Measurements from ENCODE around the gene CD48.

CD48 gene, protein sequence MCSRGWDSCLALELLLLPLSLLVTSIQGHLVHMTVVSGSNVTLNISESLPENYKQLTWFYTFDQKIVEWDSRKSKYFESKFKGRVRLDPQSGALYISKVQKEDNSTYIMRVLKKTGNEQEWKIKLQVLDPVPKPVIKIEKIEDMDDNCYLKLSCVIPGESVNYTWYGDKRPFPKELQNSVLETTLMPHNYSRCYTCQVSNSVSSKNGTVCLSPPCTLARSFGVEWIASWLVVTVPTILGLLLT

GRCh38 chr1:160711602-160712311 is at the start of gene CD48:
Gene CD48 (minus strand): TSS chr1:160711822. CDS start chr1:160711763, 59 bp downstream.
- peak; percentile 41 for DNase-seq

DNA sequence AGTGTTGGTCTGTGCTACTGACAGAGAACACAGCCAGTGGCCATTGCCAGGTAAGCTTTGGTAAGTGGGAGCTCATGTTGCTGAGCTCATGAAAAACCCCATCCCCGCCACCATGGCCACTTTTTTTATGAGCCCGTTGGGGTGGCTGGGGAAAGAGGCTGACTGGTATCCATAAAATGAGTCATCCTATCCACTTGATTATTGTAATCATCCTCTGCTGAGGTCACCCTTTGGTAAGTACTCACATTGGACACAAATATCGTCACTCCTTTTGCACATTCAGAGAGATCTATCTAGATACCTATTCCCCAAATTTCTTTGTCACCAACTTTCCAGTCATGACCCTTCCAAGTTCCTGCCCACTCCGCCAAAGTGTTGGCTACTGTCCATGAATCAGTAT is 49.4 kb upstream of the CD48 start:
- DNase-seq, result no peak

GRCh38 chr1:160759740-160760139 is 48.1 kb upstream of the CD48 start:
- no peak for DNase-seq

DNA sequence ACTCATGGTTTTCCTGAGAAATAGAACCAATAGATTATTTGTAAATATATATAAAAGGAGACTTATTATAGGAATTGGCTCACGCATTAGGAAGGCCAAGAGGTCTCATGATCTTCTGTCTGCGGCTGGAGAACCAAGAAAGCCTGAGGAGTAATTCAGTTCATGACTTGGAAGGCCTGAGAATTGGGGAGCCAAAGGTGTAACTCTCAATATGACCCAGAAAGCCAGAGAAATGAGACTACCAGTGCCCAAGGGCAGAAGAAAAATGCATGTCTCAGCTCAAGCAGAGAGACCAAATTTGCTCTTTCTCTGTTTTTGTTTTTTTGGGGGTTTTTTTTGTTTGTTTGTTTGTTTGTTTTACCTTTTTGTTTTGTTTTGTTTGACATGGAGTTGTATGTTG is 46.9 kb upstream of the CD48 start:
- no peak for DNase-seq

DNA sequence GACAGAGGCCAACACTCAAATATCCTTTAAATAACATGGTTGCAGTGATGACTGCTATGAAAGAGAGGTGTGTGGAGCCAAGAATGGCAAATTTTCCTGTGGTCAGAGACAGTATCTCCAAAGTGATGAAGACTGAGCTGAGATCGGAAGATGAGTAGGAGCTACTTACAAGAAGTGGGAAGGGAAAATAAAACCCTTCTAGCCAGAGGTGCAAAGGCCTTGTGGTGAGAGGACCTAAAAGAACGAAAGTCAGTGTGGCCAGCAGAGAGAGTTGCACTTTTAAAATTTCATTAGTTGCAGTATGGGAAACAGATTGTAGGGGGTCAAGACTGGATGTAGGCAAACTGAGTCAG is 45.2 kb upstream of the CD48 start:
- no peak for DNase-seq

DNA sequence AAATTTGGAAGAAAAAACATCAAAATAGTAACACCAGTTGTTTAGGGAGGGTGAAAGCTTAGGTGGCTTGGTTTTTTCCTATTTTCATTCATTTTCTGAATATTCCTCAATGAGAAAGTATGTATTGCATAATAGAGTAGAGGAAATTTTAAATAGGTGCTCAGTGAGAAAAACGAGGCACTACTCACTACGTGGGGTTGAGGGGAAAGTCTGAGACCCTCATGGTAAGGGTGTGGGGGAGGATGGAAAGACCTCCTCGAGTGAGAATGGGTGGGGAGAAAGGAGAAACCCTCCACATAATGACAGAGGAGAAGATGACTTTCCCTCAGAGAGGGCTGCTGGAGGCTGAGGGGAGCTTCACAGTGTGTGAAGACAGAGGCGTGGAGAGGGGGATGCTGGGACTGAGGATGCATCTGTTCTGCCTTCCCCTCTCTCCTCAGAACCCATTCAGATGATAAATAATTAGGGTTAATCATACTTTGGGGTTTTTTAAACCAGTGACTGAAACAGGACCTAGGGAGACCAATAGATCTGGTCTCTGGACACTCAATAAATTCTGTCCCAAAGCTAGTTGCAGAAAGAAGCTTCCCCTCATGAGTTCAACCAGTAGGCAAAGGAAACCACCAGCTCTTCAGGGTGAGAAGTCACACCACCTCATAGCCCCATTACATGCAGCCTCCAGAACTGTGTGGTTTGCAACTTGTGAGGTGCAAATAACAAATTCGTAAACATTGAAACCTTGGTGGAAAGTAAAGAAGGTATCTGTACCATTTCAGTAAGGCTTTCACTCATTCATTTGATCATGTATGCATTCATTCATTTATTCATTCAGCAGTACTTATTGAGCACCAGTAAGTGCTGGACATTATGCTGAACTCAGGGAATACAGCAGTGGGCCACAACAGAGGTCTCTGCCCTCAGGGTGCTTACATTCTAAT is 44.6 kb upstream of the CD48 start:
- DNase-seq, result no peak

GRCh38 chr1:160755461-160755860 is 43.8 kb upstream of the CD48 start:
- no peak for DNase-seq

- no peak for DNase-seq
Measured at GRCh38 chr1:160753594-160753993, 42.0 kb upstream of the CD48 start.

- no peak for DNase-seq
Measured at GRCh38 chr1:160752924-160753323, 41.3 kb upstream of the CD48 start.

GRCh38 chr1:160752406-160752805 is 40.8 kb upstream of the CD48 start:
- no peak for DNase-seq

DNA sequence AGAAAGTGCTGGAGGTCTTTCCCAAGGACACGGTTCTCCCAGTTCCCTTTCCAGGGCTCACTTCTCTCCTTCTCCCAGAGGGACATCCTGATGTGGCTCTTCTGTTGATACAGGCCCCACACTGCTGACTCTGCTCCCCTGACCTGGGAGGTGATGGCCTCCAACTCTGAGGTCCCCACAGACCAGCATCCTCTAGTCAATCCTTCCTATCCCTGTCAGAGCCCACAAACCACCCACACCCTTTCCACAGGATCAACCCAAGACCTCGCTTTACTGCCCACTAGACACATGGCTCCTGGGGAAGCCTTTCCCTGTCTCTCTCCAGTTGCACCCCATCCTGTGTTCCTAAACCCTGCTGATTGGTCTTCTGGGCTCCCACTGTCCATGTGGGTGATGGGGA is 39.0 kb upstream of the CD48 start:
- no peak for DNase-seq

DNA sequence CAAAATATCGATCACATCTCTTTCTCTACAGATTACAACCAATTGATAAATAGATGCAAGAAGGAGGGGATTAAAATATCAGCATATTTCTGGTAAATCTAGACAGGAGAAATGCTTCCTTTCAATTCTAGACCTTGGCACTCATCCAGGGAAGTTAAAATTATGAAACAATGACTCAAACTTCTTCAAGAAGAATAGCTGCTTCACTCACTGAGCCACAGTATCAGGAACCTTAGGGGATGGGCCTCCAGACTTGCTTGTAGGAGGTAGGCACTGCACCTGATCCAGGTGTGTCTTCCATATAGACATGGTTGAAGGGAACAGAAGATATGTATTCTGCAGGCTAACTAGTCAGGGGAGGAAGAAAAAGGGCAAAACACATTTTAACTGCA is 37.3 kb upstream of the CD48 start:
- DNase-seq, result no peak

DNA sequence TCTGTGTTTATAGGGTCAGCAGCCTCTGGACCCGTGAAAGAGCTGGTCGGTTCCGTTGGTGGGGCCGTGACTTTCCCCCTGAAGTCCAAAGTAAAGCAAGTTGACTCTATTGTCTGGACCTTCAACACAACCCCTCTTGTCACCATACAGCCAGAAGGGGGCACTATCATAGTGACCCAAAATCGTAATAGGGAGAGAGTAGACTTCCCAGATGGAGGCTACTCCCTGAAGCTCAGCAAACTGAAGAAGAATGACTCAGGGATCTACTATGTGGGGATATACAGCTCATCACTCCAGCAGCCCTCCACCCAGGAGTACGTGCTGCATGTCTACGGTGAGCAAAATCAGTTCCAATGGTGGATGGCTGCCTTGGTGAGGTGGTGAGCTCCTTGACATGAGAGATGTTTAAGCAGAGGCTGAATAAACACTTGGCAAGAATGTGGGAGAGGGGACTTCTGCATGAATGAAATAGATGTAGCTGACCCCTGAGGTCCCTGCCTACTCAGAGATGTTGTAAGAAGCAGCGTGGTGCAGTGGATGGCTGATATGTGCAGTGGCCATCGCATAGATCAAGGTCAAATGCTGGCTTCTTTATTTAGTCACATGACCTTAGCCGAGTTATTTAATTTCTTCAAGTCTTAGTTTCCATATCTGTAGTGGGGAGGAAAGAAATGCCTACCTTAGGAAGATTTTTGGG is 36.7 kb upstream of the CD48 start:
- DNase-seq, result no peak

DNA sequence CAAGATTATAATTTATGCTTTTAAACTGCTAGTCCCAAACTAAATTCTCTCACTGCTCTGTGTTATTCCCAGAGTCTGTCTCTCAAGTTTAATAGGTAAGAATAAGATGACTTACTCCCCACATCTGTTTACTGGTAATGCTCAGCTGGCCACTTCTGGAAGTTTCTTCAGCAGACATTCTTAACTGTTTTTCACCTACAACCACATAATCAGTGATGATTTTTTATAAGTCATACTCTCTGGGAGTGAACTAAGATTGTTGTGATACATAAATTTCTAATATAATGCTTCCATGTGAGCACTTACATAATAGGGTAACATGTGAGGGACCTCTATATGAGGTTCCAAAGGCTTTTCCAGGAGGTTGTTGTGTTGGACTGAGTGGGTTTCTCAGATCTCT is 36.1 kb upstream of the CD48 start:
- no peak for DNase-seq

GRCh38 chr1:160746836-160747500 is 35.3 kb upstream of the CD48 start:
- DNase-seq, result no peak

GRCh38 chr1:160745551-160745950 is 33.9 kb upstream of the CD48 start:
- DNase-seq, result no peak

DNA sequence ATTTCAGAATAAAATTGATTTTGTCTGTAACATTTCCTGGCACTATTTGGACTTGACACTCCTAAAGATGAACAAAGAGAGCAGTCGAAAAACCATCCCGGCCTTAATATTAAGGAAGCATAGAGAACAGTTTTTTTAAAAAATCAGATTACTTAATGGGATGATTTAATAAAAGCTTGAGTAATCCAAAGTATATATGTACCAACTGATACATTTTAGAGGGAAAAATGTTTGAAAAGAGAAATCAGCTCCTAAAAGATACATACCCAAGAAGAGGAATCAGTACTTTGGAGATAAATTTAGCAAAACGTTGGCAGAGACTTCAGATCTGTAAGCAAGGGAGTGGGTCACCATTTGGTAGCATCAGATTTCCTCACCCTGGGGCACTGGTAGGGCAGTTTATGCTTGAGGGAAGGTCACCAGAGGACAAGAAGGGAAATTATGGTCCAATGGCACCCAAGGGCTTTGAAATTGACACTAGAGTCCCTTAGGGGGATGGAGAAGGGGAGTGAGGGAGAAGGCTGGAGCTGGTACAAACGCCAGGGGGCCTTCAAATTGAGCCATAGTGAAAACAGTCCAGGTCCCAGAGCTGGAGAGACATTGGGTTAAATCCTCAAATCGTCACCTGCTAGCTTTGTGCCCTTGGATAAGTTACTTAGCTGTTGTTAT is 33.4 kb upstream of the CD48 start:
- no peak for DNase-seq

GRCh38 chr1:160744199-160744851 is 32.7 kb upstream of the CD48 start:
- DNase-seq, result no peak

GRCh38 chr1:160743266-160743665 is 31.6 kb upstream of the CD48 start:
- DNase-seq, result no peak

GRCh38 chr1:160742428-160743127 is 31.0 kb upstream of the CD48 start:
- DNase-seq, result no peak
